Measurements from ENCODE around the gene RPLP2.

RPLP2 gene

DNA sequence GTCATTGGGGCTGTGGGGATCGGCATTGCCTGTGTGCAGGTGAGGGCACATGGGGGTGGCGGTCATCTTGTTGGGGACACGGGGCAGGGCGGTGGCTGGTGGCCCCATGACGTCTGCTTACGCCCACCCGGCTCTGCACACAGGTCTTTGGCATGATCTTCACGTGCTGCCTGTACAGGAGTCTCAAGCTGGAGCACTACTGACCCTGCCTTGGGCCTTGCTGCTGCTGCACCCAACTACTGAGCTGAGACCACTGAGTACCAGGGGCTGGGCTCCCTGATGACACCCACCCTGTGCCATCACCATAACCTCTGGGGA, 28.2 kb downstream of the RPLP2 start:
- H3K4me3 ChIP-seq (ENCODE audit: low read length): no peak overlapping the region
- no peak overlapping the region for H3K9ac ChIP-seq (ENCODE audit: low read length)
- H3K4me1 ChIP-seq (ENCODE audit: low read length): peaks cover 14% of the 10 kb centered on the region
- no peaks in the 10 kb centered on the region for H3K27me3 ChIP-seq (replicated peaks; ENCODE audit: insufficient read depth, low read length)
- H2AFZ ChIP-seq (ENCODE audit: low read length): no peak overlapping the region
- no peak overlapping the region for H3K27ac ChIP-seq (ENCODE audit: low read length)
- TF ChIP-seq EZH2 (optimal IDR thresholded peaks at IDR 0.05; ENCODE audit: low read depth, low read length) (no peak), EZH2phosphoT487 (IDR thresholded peaks at IDR 0.05; ENCODE audit: low read length) (no peak)
- TF ChIP-seq, protein P1, sequence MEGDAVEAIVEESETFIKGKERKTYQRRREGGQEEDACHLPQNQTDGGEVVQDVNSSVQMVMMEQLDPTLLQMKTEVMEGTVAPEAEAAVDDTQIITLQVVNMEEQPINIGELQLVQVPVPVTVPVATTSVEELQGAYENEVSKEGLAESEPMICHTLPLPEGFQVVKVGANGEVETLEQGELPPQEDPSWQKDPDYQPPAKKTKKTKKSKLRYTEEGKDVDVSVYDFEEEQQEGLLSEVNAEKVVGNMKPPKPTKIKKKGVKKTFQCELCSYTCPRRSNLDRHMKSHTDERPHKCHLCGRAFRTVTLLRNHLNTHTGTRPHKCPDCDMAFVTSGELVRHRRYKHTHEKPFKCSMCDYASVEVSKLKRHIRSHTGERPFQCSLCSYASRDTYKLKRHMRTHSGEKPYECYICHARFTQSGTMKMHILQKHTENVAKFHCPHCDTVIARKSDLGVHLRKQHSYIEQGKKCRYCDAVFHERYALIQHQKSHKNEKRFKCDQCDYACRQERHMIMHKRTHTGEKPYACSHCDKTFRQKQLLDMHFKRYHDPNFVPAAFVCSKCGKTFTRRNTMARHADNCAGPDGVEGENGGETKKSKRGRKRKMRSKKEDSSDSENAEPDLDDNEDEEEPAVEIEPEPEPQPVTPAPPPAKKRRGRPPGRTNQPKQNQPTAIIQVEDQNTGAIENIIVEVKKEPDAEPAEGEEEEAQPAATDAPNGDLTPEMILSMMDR (IDR thresholded peaks at IDR 0.05; ENCODE audit: low read length): no peak
- H4K20me1 ChIP-seq (ENCODE audit: insufficient read depth, low read length): peaks cover 9% of the 10 kb centered on the region
- H3F3A ChIP-seq (ENCODE audit: insufficient read depth, low read length): no peaks in the 10 kb centered on the region
- 0 out of 2 replicates have a peak, but pooled peaks cover 4% of the 10 kb centered on the region for H3K36me3 ChIP-seq (replicated peaks; ENCODE audit: insufficient read depth, low read length)
- no peak for DNase-seq
- H3K9me3 ChIP-seq (replicated peaks; ENCODE audit: insufficient read depth, low read length): no peaks in the 10 kb centered on the region
- no peak overlapping the region for H3K4me2 ChIP-seq (ENCODE audit: low read depth, low read length)
- peaks cover 37% of the 10 kb centered on the region for H3K79me2 ChIP-seq (ENCODE audit: low read length)
- H3K9me2 ChIP-seq (replicated peaks; ENCODE audit: insufficient read depth, low read length): no peaks in the 10 kb centered on the region

DNA sequence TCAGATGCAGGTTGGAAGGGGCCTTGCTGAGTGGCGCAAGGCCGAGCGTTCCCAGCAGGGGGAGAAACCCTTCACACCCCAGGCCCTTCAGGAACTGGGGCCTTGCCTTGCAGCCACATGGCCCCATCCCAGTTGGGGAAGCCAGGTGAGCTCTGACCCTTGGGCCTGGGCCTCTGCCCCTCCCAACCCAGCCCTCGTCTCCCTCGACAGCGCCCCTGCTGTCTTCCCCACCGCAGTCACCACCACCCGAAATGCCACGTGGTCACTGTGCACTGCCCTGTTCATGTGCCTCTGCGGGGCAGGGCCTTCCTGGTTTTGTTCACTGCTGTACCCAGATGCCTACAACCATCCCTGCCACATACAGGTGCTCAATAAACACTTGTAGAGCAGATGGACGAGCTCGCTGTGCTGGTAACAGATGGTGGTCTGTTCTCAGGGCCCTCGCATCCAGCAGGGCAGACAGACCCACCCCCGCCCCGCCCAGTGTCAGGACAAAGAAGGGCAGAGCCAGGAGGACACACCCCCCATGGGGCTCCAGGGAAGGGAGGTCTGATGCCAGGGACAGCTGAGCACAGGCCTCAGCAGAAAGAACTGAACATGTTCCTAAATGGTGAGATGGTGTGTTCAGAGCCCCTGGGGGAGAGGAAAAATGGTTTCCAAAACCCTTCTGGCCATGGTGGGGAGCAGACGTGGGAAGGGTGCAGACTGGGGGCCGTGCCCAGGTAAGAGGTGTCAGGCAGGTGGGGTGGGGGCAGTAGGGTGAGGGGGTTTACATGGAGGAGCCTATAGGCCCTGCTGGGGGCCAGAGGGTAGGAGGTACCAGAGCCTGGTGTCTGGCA, 28.9 kb downstream of the RPLP2 start:
- Histone ChIP-seq H3F3A (ENCODE audit: insufficient read depth, low read length) (no peaks in the 10 kb centered on the region), H3K9me2 (replicated peaks; ENCODE audit: insufficient read depth, low read length) (no peaks in the 10 kb centered on the region), H3K9ac (ENCODE audit: low read length) (no peak overlapping the region), H3K27me3 (replicated peaks; ENCODE audit: insufficient read depth, low read length) (peaks cover 7% of the 10 kb centered on the region), H3K4me1 (ENCODE audit: low read length) (peaks cover 13% of the 10 kb centered on the region), H3K36me3 (replicated peaks; ENCODE audit: insufficient read depth, low read length) (0 out of 2 replicates have a peak, but pooled peaks cover 4% of the 10 kb centered on the region), H3K79me2 (ENCODE audit: low read length) (peaks cover 33% of the 10 kb centered on the region), H2AFZ (ENCODE audit: low read length) (no peak overlapping the region), H3K4me3 (ENCODE audit: low read length) (no peak overlapping the region), H3K27ac (ENCODE audit: low read length) (no peak overlapping the region), H3K9me3 (replicated peaks; ENCODE audit: insufficient read depth, low read length) (no peaks in the 10 kb centered on the region), H4K20me1 (ENCODE audit: insufficient read depth, low read length) (peaks cover 9% of the 10 kb centered on the region), H3K4me2 (ENCODE audit: low read depth, low read length) (no peak overlapping the region)
- TF ChIP-seq, protein P1 (IDR thresholded peaks at IDR 0.05; ENCODE audit: low read length): no peak
- TF ChIP-seq EZH2 (optimal IDR thresholded peaks at IDR 0.05; ENCODE audit: low read depth, low read length) (no peak), EZH2phosphoT487 (IDR thresholded peaks at IDR 0.05; ENCODE audit: low read length) (no peak)
- DNase-seq: no peak

DNA sequence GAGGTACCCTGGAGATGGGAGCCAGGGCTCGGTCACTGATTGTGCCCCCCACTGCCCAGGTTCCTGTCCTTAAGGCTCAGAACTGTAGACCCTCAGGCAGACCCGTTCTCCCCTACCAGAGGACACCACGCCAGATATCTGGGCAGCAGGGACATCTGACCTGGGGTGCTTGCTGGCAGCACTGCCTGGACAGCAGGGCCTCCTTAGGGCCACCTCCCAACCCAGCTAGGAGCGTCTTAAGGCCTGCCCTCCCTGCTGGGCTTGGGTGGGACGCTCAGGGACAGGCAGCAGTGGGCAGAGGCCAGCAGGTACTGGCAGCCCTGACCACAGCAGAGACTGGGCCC, 29.5 kb downstream of the RPLP2 start:
- H3K79me2 ChIP-seq (ENCODE audit: low read length): peaks cover 31% of the 10 kb centered on the region
- no peak overlapping the region for H3K4me2 ChIP-seq (ENCODE audit: low read depth, low read length)
- H2AFZ ChIP-seq (ENCODE audit: low read length): no peak overlapping the region
- H3K9me2 ChIP-seq (replicated peaks; ENCODE audit: insufficient read depth, low read length): no peaks in the 10 kb centered on the region
- DNase-seq: no peak
- no peaks in the 10 kb centered on the region for H3K9me3 ChIP-seq (replicated peaks; ENCODE audit: insufficient read depth, low read length)
- no peaks in the 10 kb centered on the region for H3F3A ChIP-seq (ENCODE audit: insufficient read depth, low read length)
- 0 out of 2 replicates have a peak, but pooled peaks cover 4% of the 10 kb centered on the region for H3K36me3 ChIP-seq (replicated peaks; ENCODE audit: insufficient read depth, low read length)
- peaks cover 13% of the 10 kb centered on the region for H3K27me3 ChIP-seq (replicated peaks; ENCODE audit: insufficient read depth, low read length)
- peaks cover 10% of the 10 kb centered on the region for H3K4me1 ChIP-seq (ENCODE audit: low read length)
- TF ChIP-seq, protein P1 (IDR thresholded peaks at IDR 0.05; ENCODE audit: low read length): no peak
- TF ChIP-seq EZH2 (optimal IDR thresholded peaks at IDR 0.05; ENCODE audit: low read depth, low read length): no peak
- TF ChIP-seq EZH2phosphoT487 (IDR thresholded peaks at IDR 0.05; ENCODE audit: low read length): no peak
- no peak overlapping the region for H3K4me3 ChIP-seq (ENCODE audit: low read length)
- H3K9ac ChIP-seq (ENCODE audit: low read length): no peak overlapping the region
- H3K27ac ChIP-seq (ENCODE audit: low read length): no peak overlapping the region
- H4K20me1 ChIP-seq (ENCODE audit: insufficient read depth, low read length): peaks cover 9% of the 10 kb centered on the region
